Measurements from ENCODE around the gene GLDC. TPM values are rescaled to one million over a fixed set of nuclear protein-coding genes. Genes with fewer than 3 reads are reported as not detected.

GLDC gene
- total and polyA plus RNA-seq, 4 donors = 0.10 to 1.5 (median 0.74) TPM

- H3K4me1 ChIP-seq (ENCODE audit: control insufficient read depth in 5 of 5, insufficient read depth in 5 of 5, low read length in 5 of 5) = no peaks in the 10 kb centered on the region
- DNase-seq (no peak), ATAC-seq (ENCODE audit: insufficient read depth, low FRiP score) (no peak)
- no peak overlapping the region for H3K9ac ChIP-seq (ENCODE audit: insufficient read depth in 1 of 2, low read length in 2 of 2)
- WGBS, 2 donors = 71 to 73% methylated on average over 4 of the region's 4 CpGs
- no peaks in the 10 kb centered on the region for H3K36me3 ChIP-seq (ENCODE audit: control insufficient read depth in 4 of 4, insufficient read depth in 4 of 4, low read length in 4 of 4)
- no peak overlapping the region for H3K4me3 ChIP-seq
- no peak overlapping the region for H3K27ac ChIP-seq (ENCODE audit: low read depth in 1 of 2, low read length in 1 of 2)
- TF ChIP-seq CTCF (IDR thresholded peaks at IDR 0.05; ENCODE audit: control extremely low read depth, extremely low read depth) = no peak
- no peaks in the 10 kb centered on the region for H3K9me3 ChIP-seq (ENCODE audit: control insufficient read depth in 4 of 4, insufficient read depth in 3 of 4, low read length in 3 of 4)
- no peaks in the 10 kb centered on the region for H3K27me3 ChIP-seq (ENCODE audit: control insufficient read depth in 3 of 3, insufficient read depth in 3 of 3, low read length in 2 of 3)
These were observed 15.0 kb upstream of the GLDC start for GRCh38 chr9:6660512-6660911.

GRCh38 chr9:6658628-6659353 is 13.3 kb upstream of the GLDC start:
- H3K4me3 ChIP-seq = no peak overlapping the region
- DNase-seq (no peak), ATAC-seq (ENCODE audit: insufficient read depth, low FRiP score) (no peak)
- no peak for TF ChIP-seq CTCF (IDR thresholded peaks at IDR 0.05; ENCODE audit: control extremely low read depth, extremely low read depth)
- 70 to 83% methylated on average over 4 of the region's 4 CpGs for WGBS, 2 donors
- H3K9me3 ChIP-seq (ENCODE audit: control insufficient read depth in 4 of 4, insufficient read depth in 3 of 4, low read length in 3 of 4) = no peaks in the 10 kb centered on the region
- no peak overlapping the region for H3K27ac ChIP-seq (ENCODE audit: low read depth in 1 of 2, low read length in 1 of 2)
- H3K9ac ChIP-seq (ENCODE audit: insufficient read depth in 1 of 2, low read length in 2 of 2) = no peak overlapping the region
- H3K4me1 ChIP-seq (ENCODE audit: control insufficient read depth in 5 of 5, insufficient read depth in 5 of 5, low read length in 5 of 5) = no peaks in the 10 kb centered on the region
- no peaks in the 10 kb centered on the region for H3K27me3 ChIP-seq (ENCODE audit: control insufficient read depth in 3 of 3, insufficient read depth in 3 of 3, low read length in 2 of 3)
- H3K36me3 ChIP-seq (ENCODE audit: control insufficient read depth in 4 of 4, insufficient read depth in 4 of 4, low read length in 4 of 4) = no peaks in the 10 kb centered on the region

- Histone ChIP-seq H3K36me3 (ENCODE audit: control insufficient read depth in 4 of 4, insufficient read depth in 4 of 4, low read length in 4 of 4) (no peaks in the 10 kb centered on the region), H3K27me3 (ENCODE audit: control insufficient read depth in 3 of 3, insufficient read depth in 3 of 3, low read length in 2 of 3) (no peaks in the 10 kb centered on the region), H3K27ac (ENCODE audit: low read depth in 1 of 2, low read length in 1 of 2) (no peak overlapping the region), H3K9ac (ENCODE audit: insufficient read depth in 1 of 2, low read length in 2 of 2) (no peak overlapping the region), H3K9me3 (ENCODE audit: control insufficient read depth in 4 of 4, insufficient read depth in 3 of 4, low read length in 3 of 4) (no peaks in the 10 kb centered on the region), H3K4me1 (ENCODE audit: control insufficient read depth in 5 of 5, insufficient read depth in 5 of 5, low read length in 5 of 5) (no peaks in the 10 kb centered on the region), H3K4me3 (no peak overlapping the region)
- no peak for TF ChIP-seq CTCF (IDR thresholded peaks at IDR 0.05; ENCODE audit: control extremely low read depth, extremely low read depth)
- 87 to 89% methylated on average over 6 of the region's 6 CpGs for WGBS, 2 donors
- ATAC-seq (ENCODE audit: insufficient read depth, low FRiP score) (no peak), DNase-seq (no peak)
These were observed 11.2 kb upstream of the GLDC start for GRCh38 chr9:6656614-6657300.
